ENCODE data around the gene CUEDC1.

GRCh38 chr17:57903961-57904360 lies 51.3 kb downstream of the CUEDC1 start:
- TF ChIP-seq CTCF (IDR thresholded peaks at IDR 0.05) (no peak), EZH2 (IDR thresholded peaks at IDR 0.05; ENCODE audit: borderline replicate concordance, insufficient read depth, low read depth, low read length, poor library complexity, severe bottlenecking) (no peak)

Data from B cell (primary cell).